Astrocyte (in vitro differentiated cells and primary cell): ENCODE measurements around the gene CERS5. TPM values are rescaled to one million over a fixed set of nuclear protein-coding genes. Genes with fewer than 3 reads are reported as not detected.
A peak's percentile ranks its signal among the peaks of the same experiment; 100 is the strongest.

Experiments
- DNase-seq: peaks from one replicate; pipeline ENCODE4 v3.0.0-alpha.2; 2010; ENCODE audit warnings: low read depth
- FAIRE-seq: peaks from 2 replicates; lab custom pipeline; 2011; peaks lifted over from hg19 to GRCh38; lab: Jason Lieb, UNC
- H2AFZ ChIP-seq: 2 replicates; pipeline ENCODE4 v1.6.0; 2012; ENCODE audit warnings: low read depth, low read length, inconsistent platforms
- H3K27ac ChIP-seq: 2 replicates; pipeline ENCODE4 v1.5.1; 2011; ENCODE audit warnings: low read depth, low read length, inconsistent platforms
- H3K27me3 ChIP-seq: 2 replicates; pipeline ENCODE4 v1.6.0; 2011; ENCODE audit warnings: low read length, inconsistent platforms; ENCODE audit not compliant: insufficient read depth
- H3K36me3 ChIP-seq: 2 replicates; pipeline ENCODE4 v1.5.1; 2011; ENCODE audit warnings: low read length, inconsistent platforms; ENCODE audit not compliant: insufficient read depth
- H3K4me1 ChIP-seq: 2 replicates; pipeline ENCODE4 v1.5.1; 2011; ENCODE audit warnings: low read length, inconsistent platforms; ENCODE audit not compliant: insufficient read depth
- H3K4me2 ChIP-seq: 2 replicates; pipeline ENCODE4 v1.6.0; 2012; ENCODE audit warnings: low read length, inconsistent platforms
- H3K4me3 ChIP-seq: 2 replicates; pipeline ENCODE4 v1.5.1; 2011; ENCODE audit warnings: low read depth, mild to moderate bottlenecking, low read length, inconsistent platforms; ENCODE audit not compliant: insufficient read depth
- H3K79me2 ChIP-seq: 2 replicates; pipeline ENCODE4 v1.6.0; 2012; ENCODE audit warnings: mild to moderate bottlenecking, low read length, inconsistent platforms; ENCODE audit not compliant: insufficient read depth
- H3K9ac ChIP-seq: 2 replicates; pipeline ENCODE4 v1.6.0; 2012; ENCODE audit warnings: mild to moderate bottlenecking, low read length, inconsistent platforms
- H3K9me3 ChIP-seq: 2 replicates; pipeline ENCODE4 v1.5.1; 2012; ENCODE audit warnings: low read depth, mild to moderate bottlenecking, low read length, inconsistent platforms; ENCODE audit not compliant: insufficient read depth
- H4K20me1 ChIP-seq: 2 replicates; pipeline ENCODE4 v1.6.0; 2012; ENCODE audit warnings: low read length, inconsistent platforms; ENCODE audit not compliant: insufficient read depth
- H3K27ac Mint-ChIP-seq: one replicate; pipeline ENCODE4 v1.8.0; 2021; ENCODE audit warnings: mild to moderate bottlenecking, mixed read lengths; ENCODE audit not compliant: unreplicated experiment
- H3K27me3 Mint-ChIP-seq: one replicate; pipeline ENCODE4 v1.8.0; 2021; ENCODE audit warnings: low read depth, mixed read lengths; ENCODE audit not compliant: unreplicated experiment
- H3K36me3 Mint-ChIP-seq: one replicate; pipeline ENCODE4 v1.8.0; 2021; ENCODE audit warnings: low read depth, mixed read lengths; ENCODE audit not compliant: unreplicated experiment
- H3K4me1 Mint-ChIP-seq: one replicate; pipeline ENCODE4 v1.8.0; 2021; ENCODE audit warnings: low read depth, mixed read lengths; ENCODE audit not compliant: unreplicated experiment
- H3K4me3 Mint-ChIP-seq: one replicate; pipeline ENCODE4 v1.8.0; 2021; ENCODE audit warnings: mild to moderate bottlenecking, moderate library complexity, mixed read lengths; ENCODE audit not compliant: unreplicated experiment
- H3K9me3 Mint-ChIP-seq: one replicate; pipeline ENCODE4 v1.8.0; 2021; ENCODE audit warnings: mild to moderate bottlenecking, mixed read lengths; ENCODE audit not compliant: unreplicated experiment
- CTCF ChIP-seq: IDR thresholded peaks from 2 replicates; pipeline ENCODE4 v1.5.1; 2011; ENCODE audit warnings: low read depth, mild to moderate bottlenecking, inconsistent platforms, low read length, moderate library complexity; ENCODE audit not compliant: insufficient read depth
- EZH2 ChIP-seq: IDR thresholded peaks from 2 replicates; pipeline ENCODE4 v1.6.1; 2012; ENCODE audit warnings: mild to moderate bottlenecking, low read length, inconsistent platforms; ENCODE audit not compliant: insufficient read depth
- total RNA-seq: library from RNA; stranded (reverse); gene quantifications from 2 replicates; pipeline ENCODE4 v1.2.1, GENCODE V29; 2021

The CERS5 gene
- total RNA-seq, 1 donor from 2014 or later: 115 TPM

DNA sequence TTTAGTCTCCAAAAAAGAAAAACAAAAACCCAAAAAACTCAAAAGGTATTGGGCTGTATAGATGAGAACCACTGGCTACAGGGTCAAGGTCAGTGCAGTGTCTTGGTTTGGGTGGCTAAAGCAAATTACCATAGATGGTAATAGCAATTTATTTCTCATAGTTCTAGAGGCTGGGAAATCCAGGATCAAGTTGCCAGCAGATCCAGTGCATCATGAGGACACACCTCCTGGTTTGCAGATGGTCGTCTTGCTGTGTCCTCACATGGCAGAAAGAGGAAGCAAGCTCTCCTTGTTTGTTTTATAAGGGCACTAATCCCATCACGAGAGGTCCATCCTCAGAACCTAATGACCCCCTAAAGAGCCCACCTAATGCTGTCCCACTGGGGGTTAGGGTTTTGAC is 44.0 kb downstream of the CERS5 start:
- Mint-ChIP-seq H3K27ac (peak overlapping the region; percentile 23), H3K4me3 (no peak overlapping the region), H3K9me3 (no peaks in the 10 kb centered on the region), H3K36me3 (peaks cover 41% of the 10 kb centered on the region), H3K4me1 (peaks cover 8% of the 10 kb centered on the region), H3K27me3 (no peaks in the 10 kb centered on the region)
- TF ChIP-seq EZH2: no peak
- TF ChIP-seq CTCF: no peak
- H3K4me1 ChIP-seq: no peaks in the 10 kb centered on the region
- H3K36me3 ChIP-seq: peaks cover 9% of the 10 kb centered on the region
- H3K9me3 ChIP-seq: no peaks in the 10 kb centered on the region
- DNase-seq (no peak), FAIRE-seq (no peak)
- H3K27me3 ChIP-seq: no peaks in the 10 kb centered on the region
- H3K79me2 ChIP-seq: peaks cover 21% of the 10 kb centered on the region
- H3K9ac ChIP-seq: no peak overlapping the region
- H3K27ac ChIP-seq: no peak overlapping the region
- no peak overlapping the region for H3K4me2 ChIP-seq
- H4K20me1 ChIP-seq: peaks cover 25% of the 10 kb centered on the region
- H3K4me3 ChIP-seq: no peak overlapping the region
- H2AFZ ChIP-seq: no peak overlapping the region

DNA sequence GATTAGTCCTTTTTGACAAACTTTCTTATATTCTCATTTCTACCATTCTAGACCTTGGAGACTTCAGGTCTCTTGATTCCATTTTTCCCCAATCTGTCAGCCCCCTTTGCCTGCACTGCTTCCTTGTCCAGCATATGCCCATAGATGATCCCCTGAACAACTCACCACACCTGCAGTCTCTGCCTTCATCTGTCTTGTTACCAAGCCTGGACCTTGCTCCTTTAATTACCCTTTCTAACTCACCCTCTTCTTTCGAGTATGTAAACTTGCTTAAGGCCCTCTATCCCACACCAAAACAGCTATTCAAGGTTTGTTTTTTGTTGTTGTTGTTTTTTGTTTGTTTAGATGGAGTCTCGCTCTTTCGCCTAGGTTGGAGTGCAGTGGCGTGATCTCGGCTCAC is 45.5 kb downstream of the CERS5 start:
- Histone ChIP-seq H3K27me3 (no peaks in the 10 kb centered on the region), H3K4me2 (no peak overlapping the region), H3K4me3 (no peak overlapping the region), H4K20me1 (peaks cover 28% of the 10 kb centered on the region), H3K36me3 (no peaks in the 10 kb centered on the region), H3K4me1 (no peaks in the 10 kb centered on the region), H3K9me3 (no peaks in the 10 kb centered on the region), H2AFZ (no peak overlapping the region), H3K9ac (no peak overlapping the region), H3K79me2 (peaks cover 26% of the 10 kb centered on the region), H3K27ac (no peak overlapping the region)
- Mint-ChIP-seq H3K27me3 (no peaks in the 10 kb centered on the region), H3K27ac (no peak overlapping the region), H3K4me1 (peaks cover 8% of the 10 kb centered on the region), H3K36me3 (peaks cover 36% of the 10 kb centered on the region), H3K9me3 (no peaks in the 10 kb centered on the region), H3K4me3 (no peak overlapping the region)
- DNase-seq: no peak
- no peak for FAIRE-seq
- TF ChIP-seq CTCF (no peak), EZH2 (no peak)

DNA sequence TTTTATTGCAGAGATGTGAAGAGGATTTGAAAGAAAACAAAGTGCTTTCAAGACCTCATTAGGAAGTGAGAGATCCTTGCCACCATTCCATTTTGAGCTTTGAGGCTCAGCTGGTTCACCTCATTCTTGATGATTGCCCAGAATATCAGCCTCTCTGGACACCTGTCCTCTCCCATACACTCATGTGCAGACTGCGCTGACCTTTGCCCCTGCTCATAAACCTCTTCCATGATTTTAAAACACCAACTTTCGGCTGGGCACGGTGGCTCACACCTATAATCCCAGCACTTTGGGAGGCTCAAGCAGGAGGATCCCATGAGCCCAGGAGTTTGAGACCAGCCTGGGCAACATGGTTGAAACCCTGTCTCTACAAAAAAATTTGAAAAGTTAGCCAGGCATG is 46.2 kb downstream of the CERS5 start:
- Mint-ChIP-seq H3K27ac (no peak overlapping the region), H3K9me3 (no peaks in the 10 kb centered on the region), H3K27me3 (no peaks in the 10 kb centered on the region), H3K4me3 (no peak overlapping the region), H3K36me3 (peaks cover 34% of the 10 kb centered on the region), H3K4me1 (peaks cover 8% of the 10 kb centered on the region)
- FAIRE-seq: no peak
- no peak overlapping the region for H3K4me2 ChIP-seq
- no peaks in the 10 kb centered on the region for H3K9me3 ChIP-seq
- peaks cover 32% of the 10 kb centered on the region for H3K79me2 ChIP-seq
- H2AFZ ChIP-seq: no peak overlapping the region
- no peak overlapping the region for H3K9ac ChIP-seq
- H3K4me3 ChIP-seq: no peak overlapping the region
- no peak for DNase-seq
- no peaks in the 10 kb centered on the region for H3K36me3 ChIP-seq
- H3K4me1 ChIP-seq: no peaks in the 10 kb centered on the region
- no peak overlapping the region for H3K27ac ChIP-seq
- TF ChIP-seq CTCF (no peak), EZH2 (no peak)
- H3K27me3 ChIP-seq: no peaks in the 10 kb centered on the region
- peaks cover 33% of the 10 kb centered on the region for H4K20me1 ChIP-seq
